ENCODE results near the gene PDE9A. TPM values are rescaled to one million over a fixed set of nuclear protein-coding genes. Genes with fewer than 3 reads are reported as not detected.

PDE9A gene
- total RNA-seq, 1 experiment from 2014 or later, result 31.9 TPM

DNA sequence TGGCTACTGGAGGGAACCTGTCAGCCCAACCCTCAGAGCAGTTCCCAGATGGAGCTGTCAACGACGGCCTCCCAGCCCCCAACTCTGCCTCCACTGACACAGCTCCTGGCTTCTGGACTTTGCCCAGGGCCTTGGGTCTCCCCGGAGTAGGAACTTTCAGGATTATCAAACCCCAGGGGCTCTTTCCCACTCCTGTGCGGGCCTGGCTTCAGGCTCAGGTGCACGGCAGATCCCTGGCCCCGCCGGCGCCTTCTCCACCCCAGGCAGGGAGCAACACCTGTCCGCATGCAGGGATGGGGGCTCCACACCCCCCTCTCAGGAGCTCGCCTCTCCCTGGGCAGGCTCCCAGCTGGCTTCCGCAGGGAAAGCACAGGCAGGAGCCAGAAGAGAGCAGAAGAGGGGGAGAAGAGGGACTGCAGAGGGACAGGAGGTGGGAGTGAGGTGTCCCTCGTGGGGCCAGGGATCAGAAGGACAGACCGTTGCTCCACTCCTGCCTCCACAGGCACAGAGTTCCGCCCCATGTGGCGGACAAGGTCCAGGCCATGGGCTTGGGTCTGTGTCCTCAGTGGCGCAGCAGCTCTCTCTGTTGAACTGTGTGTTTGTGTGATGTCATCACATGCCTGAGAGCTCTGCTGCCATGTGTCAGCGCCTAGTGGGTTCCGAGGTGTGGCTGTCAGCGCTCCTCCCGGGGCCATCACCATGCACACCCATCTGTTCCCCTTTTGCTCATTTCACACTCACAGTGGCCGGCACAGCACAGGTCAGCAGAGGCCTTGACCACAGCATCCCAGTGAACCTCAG, 107.7 kb downstream of the PDE9A start:
- Histone ChIP-seq H3K79me2 (ENCODE audit: insufficient read depth, low read length) (no peaks in the 10 kb centered on the region), H3K18ac (ENCODE audit: insufficient read length, low read depth, low read length) (no peak overlapping the region), H3K56ac (ENCODE audit: insufficient read length, low read depth, low read length) (no peak overlapping the region), H4K20me1 (ENCODE audit: control insufficient read depth, insufficient read depth, insufficient read length) (no peaks in the 10 kb centered on the region), H3K27ac (ENCODE audit: insufficient read length, low read depth, low read length) (no peak overlapping the region), H4K5ac (ENCODE audit: insufficient read length, low read depth, low read length) (no peak overlapping the region), H3K23me2 (ENCODE audit: insufficient read length, low read depth, low read length, poor library complexity, severe bottlenecking) (no peaks in the 10 kb centered on the region), H3K23ac (ENCODE audit: insufficient read length, low read depth, low read length) (no peak overlapping the region), H2AFZ (ENCODE audit: low read length) (no peak overlapping the region), H2BK120ac (ENCODE audit: low read depth, low read length, poor library complexity, severe bottlenecking) (no peak overlapping the region), H4K8ac (replicated peaks; ENCODE audit: insufficient read length, low read depth, low read length) (no peak overlapping the region), H3K27me3 (ENCODE audit: insufficient read depth, low read length) (no peaks in the 10 kb centered on the region), H2BK15ac (ENCODE audit: low read depth, low read length) (no peak overlapping the region), H2BK12ac (ENCODE audit: insufficient read length, low read depth, low read length) (no peak overlapping the region), H3T11ph (ENCODE audit: low read length) (no peak overlapping the region), H4K91ac (ENCODE audit: insufficient read length, low read depth, low read length) (no peak overlapping the region), H3K4ac (ENCODE audit: low read depth, low read length) (no peak overlapping the region), H2BK5ac (ENCODE audit: insufficient read length, low read length) (no peak overlapping the region), H3K9me3 (ENCODE audit: control insufficient read depth, low read depth, low read length) (no peaks in the 10 kb centered on the region), H2AK5ac (ENCODE audit: insufficient read length, low read length) (no peak overlapping the region), H3K4me2 (ENCODE audit: insufficient read depth, insufficient read length, low read length) (no peak overlapping the region), H3K14ac (ENCODE audit: insufficient read depth, low read length) (no peak overlapping the region; the same call in 1 of the 2 replicates), H2BK20ac (ENCODE audit: low read depth, low read length, poor library complexity, severe bottlenecking) (no peak overlapping the region), H3K4me1 (ENCODE audit: insufficient read depth, low read length) (no peaks in the 10 kb centered on the region), H3K9ac (ENCODE audit: extremely low read depth, insufficient read length, low read length) (no peak overlapping the region), H3K79me1 (ENCODE audit: insufficient read depth, low read depth, low read length, poor library complexity, severe bottlenecking) (no peaks in the 10 kb centered on the region)
- Mint-ChIP-seq H3K36me3 (ENCODE audit: insufficient read depth in 1 of 3, low read depth in 3 of 3) (peaks cover 43 to 57% (median 49%) of the 10 kb centered on the region in 3 experiments), H3K27me3 (ENCODE audit: low read depth) (no peaks in the 10 kb centered on the region), H3K9me3 (no peaks in the 10 kb centered on the region), H3K4me1 (no peaks in the 10 kb centered on the region), H3K27ac (peak overlapping the region in 1 of 3 experiments; percentile 68; a peak in 1 of 7 replicates), H3K4me3 (no peak overlapping the region)
- WGBS (ENCODE audit: extremely low coverage, insufficient read length, low lambda C conversion rate), result no CpG with 5 or more reads among the region's 21 CpGs
- no peak for DNase-seq
- TF ChIP-seq, protein P1, sequence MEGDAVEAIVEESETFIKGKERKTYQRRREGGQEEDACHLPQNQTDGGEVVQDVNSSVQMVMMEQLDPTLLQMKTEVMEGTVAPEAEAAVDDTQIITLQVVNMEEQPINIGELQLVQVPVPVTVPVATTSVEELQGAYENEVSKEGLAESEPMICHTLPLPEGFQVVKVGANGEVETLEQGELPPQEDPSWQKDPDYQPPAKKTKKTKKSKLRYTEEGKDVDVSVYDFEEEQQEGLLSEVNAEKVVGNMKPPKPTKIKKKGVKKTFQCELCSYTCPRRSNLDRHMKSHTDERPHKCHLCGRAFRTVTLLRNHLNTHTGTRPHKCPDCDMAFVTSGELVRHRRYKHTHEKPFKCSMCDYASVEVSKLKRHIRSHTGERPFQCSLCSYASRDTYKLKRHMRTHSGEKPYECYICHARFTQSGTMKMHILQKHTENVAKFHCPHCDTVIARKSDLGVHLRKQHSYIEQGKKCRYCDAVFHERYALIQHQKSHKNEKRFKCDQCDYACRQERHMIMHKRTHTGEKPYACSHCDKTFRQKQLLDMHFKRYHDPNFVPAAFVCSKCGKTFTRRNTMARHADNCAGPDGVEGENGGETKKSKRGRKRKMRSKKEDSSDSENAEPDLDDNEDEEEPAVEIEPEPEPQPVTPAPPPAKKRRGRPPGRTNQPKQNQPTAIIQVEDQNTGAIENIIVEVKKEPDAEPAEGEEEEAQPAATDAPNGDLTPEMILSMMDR (conservative IDR thresholded peaks at IDR 0.05), result no peak
